Fibroblast of the aortic adventitia (primary cell): ENCODE data around the gene KRT35. TPM values are rescaled to one million over a fixed set of nuclear protein-coding genes. Genes with fewer than 3 reads are reported as not detected.

Experiments
- DNase-seq: peaks from one replicate; pipeline ENCODE4 v3.0.0-alpha.2; 2010; ENCODE audit warnings: low read depth
- H3K4me3 ChIP-seq: 2 replicates; pipeline ENCODE4 v1.5.1; 2011; ENCODE audit warnings: low read depth, mild to moderate bottlenecking, control low read depth, low read length, moderate library complexity
- CTCF ChIP-seq: IDR thresholded peaks from 2 replicates; pipeline ENCODE4 v1.5.1; 2011; ENCODE audit warnings: mild to moderate bottlenecking, low read length, control low read depth, inconsistent platforms; ENCODE audit not compliant: insufficient read depth
- total RNA-seq: library from RNA; depleted of rRNA; stranded (reverse); fragments of >200 nt; gene quantifications from 2 replicates; pipeline ENCODE4 v1.2.3, GENCODE V29; 2012; ENCODE audit warnings: low replicate concordance

The KRT35 gene
- total RNA-seq, 1 donor, result not detected

GRCh38 chr17:41504246-41504977, 23.5 kb upstream of the KRT35 start:
- peak; percentile 25 for DNase-seq
- TF ChIP-seq CTCF, result no peak
- H3K4me3 ChIP-seq, result no peak overlapping the region

GRCh38 chr17:41503202-41503601, 22.3 kb upstream of the KRT35 start:
- no peak for TF ChIP-seq CTCF
- no peak overlapping the region for H3K4me3 ChIP-seq
- DNase-seq, result no peak

- TF ChIP-seq CTCF, result no peak
- DNase-seq, result peak; percentile 40
- H3K4me3 ChIP-seq, result no peak overlapping the region
Measured at GRCh38 chr17:41500131-41500911, 19.4 kb upstream of the KRT35 start.

GRCh38 chr17:41499714-41500113, 18.8 kb upstream of the KRT35 start:
- no peak overlapping the region for H3K4me3 ChIP-seq
- no peak for TF ChIP-seq CTCF
- no peak for DNase-seq

- no peak overlapping the region for H3K4me3 ChIP-seq
- DNase-seq, result no peak
- TF ChIP-seq CTCF, result no peak
Measured at GRCh38 chr17:41498276-41498675, 17.3 kb upstream of the KRT35 start.

GRCh38 chr17:41496803-41497484, 16.0 kb upstream of the KRT35 start:
- TF ChIP-seq CTCF, result peak; percentile 82
- no peak overlapping the region for H3K4me3 ChIP-seq
- DNase-seq, result peak; percentile 74
